HCT116 (cell line): ENCODE measurements around the gene C10orf62. TPM values are rescaled to one million over a fixed set of nuclear protein-coding genes. Genes with fewer than 3 reads are reported as not detected.

Experiments used
- ATAC-seq: fragments of 200-7000 bp; cut with Tn5 transposase; 2 replicates; pipeline ENCODE4 v1.9.1; 2020; ENCODE audit warnings: mild to moderate bottlenecking, moderate library complexity
- BruUV-seq: library from RNA; stranded (reverse); fragments of 400-500 nt; replicated peaks from 2 replicates; lab custom pipeline; 2021; lab: Mats Ljungman, UMichigan
- CTCF ChIA-PET: fragments of 300-600 bp; sonication (Branson Sonifier 250); formaldehyde crosslinking; loops from one replicate; lab custom pipeline; 2021; ENCODE audit warnings: antibody characterized with exemption; lab: Charles Lee
- POLR2A ChIA-PET: fragments of 300-600, 350-600 bp; sonication (Branson Sonifier 250); formaldehyde crosslinking; loops from one replicate; lab custom pipeline; 2021; ENCODE audit warnings: antibody characterized with exemption; lab: Charles Lee
- RAD21 ChIA-PET, 2 experiments: fragments of 300-600 bp; sonication (Branson Sonifier 250); formaldehyde crosslinking; loops; one replicate each; lab custom pipeline; 2023; ENCODE audit warnings: low total read pairs in 2 of 2; ENCODE audit not compliant: uncharacterized antibody in 2 of 2, unreplicated experiment in 2 of 2, low non-redundant PET in 1 of 2; lab: Charles Lee
- DNase-seq: peaks from one replicate; pipeline ENCODE4 v3.0.0-alpha.2; 2010; ENCODE audit warnings: low read depth, low spot score
- H2AFZ ChIP-seq: fragments of 200-600 bp; shearing (Covaris generic), sonication (generic); 2 replicates; pipeline ENCODE4 v1.6.1; 2017; ENCODE audit warnings: low read depth, mixed run types, mixed read lengths, antibody characterized with exemption, low read length; ENCODE audit not compliant: poor library complexity, severe bottlenecking
- H3K27ac ChIP-seq: 2 replicates; pipeline ENCODE4 v1.5.1; 2012; ENCODE audit warnings: low read depth, low read length
- H3K27me3 ChIP-seq: fragments of 200-600 bp; sonication (generic); 2 replicates; pipeline ENCODE4 v1.6.1; 2016; ENCODE audit warnings: mixed run types, low read length, mixed read lengths; ENCODE audit not compliant: insufficient read depth
- H3K36me3 ChIP-seq, 2 experiments: fragments of 200-500 bp in 1 of 2; fragments of 200-600 bp in 1 of 2; sonication (Bioruptor generic) in 1 of 2; sonication (generic) in 1 of 2; 2 replicates each; pipeline versions ENCODE4 v1.5.1 to v1.6.1; 2014 to 2016; ENCODE audit warnings: low read length in 2 of 2, inconsistent platforms in 1 of 2, mixed read lengths in 1 of 2, mixed run types in 1 of 2; ENCODE audit not compliant: insufficient read depth in 2 of 2, control insufficient read depth in 1 of 2
- H3K4me1 ChIP-seq, 2 experiments: fragments of 200-600 bp in 1 of 2; sonication (generic) in 1 of 2; 2 replicates each; pipeline versions ENCODE4 v1.5.1 to v1.6.1; 2012 to 2017; ENCODE audit warnings: low read length in 2 of 2, inconsistent platforms in 1 of 2, mild to moderate bottlenecking in 1 of 2, mixed read lengths in 1 of 2, mixed run types in 1 of 2, moderate library complexity in 1 of 2; ENCODE audit not compliant: insufficient read depth in 2 of 2, control insufficient read depth in 1 of 2
- H3K4me2 ChIP-seq: fragments of 200-600 bp; sonication (generic); 2 replicates; pipeline ENCODE4 v1.6.1; 2017; ENCODE audit warnings: mixed run types, low read length, mixed read lengths
- H3K4me3 ChIP-seq, 2 experiments: fragments of 200-600 bp in 1 of 2; sonication (generic) in 1 of 2; replicated peaks in 1 of 2; 2 replicates each; pipeline ENCODE4 v1.5.1; 2011 to 2016; ENCODE audit warnings: low read length in 2 of 2, control low read depth in 1 of 2, low read depth in 1 of 2, mild to moderate bottlenecking in 1 of 2, mixed read lengths in 1 of 2, mixed run types in 1 of 2
- H3K79me2 ChIP-seq: fragments of 200-600 bp; sonication (generic); 2 replicates; pipeline ENCODE4 v1.6.1; 2017; ENCODE audit warnings: mild to moderate bottlenecking, mixed run types, low read length, moderate library complexity, mixed read lengths; ENCODE audit not compliant: insufficient read depth
- H3K9ac ChIP-seq: fragments of 200-600 bp; sonication (generic); 2 replicates; pipeline ENCODE4 v1.6.1; 2016; ENCODE audit warnings: low read length, mixed read lengths
- H3K9me2 ChIP-seq: fragments of 200-600 bp; sonication (generic), shearing (Covaris generic); 2 replicates; pipeline ENCODE4 v1.6.1; 2017; ENCODE audit warnings: mixed run types, mild to moderate bottlenecking, moderate library complexity; ENCODE audit not compliant: insufficient read depth
- H3K9me3 ChIP-seq, 2 experiments: fragments of 200-500 bp in 1 of 2; fragments of 200-600 bp in 1 of 2; sonication (Bioruptor generic) in 1 of 2; sonication (generic) in 1 of 2; 2 replicates each; pipeline ENCODE4 v1.6.1; 2014 to 2017; ENCODE audit warnings: low read length in 2 of 2, mixed read lengths in 2 of 2, inconsistent platforms in 1 of 2, low read depth in 1 of 2, mild to moderate bottlenecking in 1 of 2, mixed run types in 1 of 2, moderate library complexity in 1 of 2; ENCODE audit not compliant: control insufficient read depth in 1 of 2, insufficient read depth in 1 of 2
- H4K20me1 ChIP-seq: fragments of 200-600 bp; sonication (generic), shearing (Covaris generic); 2 replicates; pipeline ENCODE4 v1.6.1; 2017; ENCODE audit warnings: mixed run types, mild to moderate bottlenecking, moderate library complexity; ENCODE audit not compliant: insufficient read depth
- ATF3 ChIP-seq: IDR thresholded peaks from 2 replicates; pipeline ENCODE4 v1.6.1; 2012
- CBX3 ChIP-seq: IDR thresholded peaks from 2 replicates; pipeline ENCODE4 v1.6.1; 2012; ENCODE audit warnings: low read depth
- CEBPB ChIP-seq: IDR thresholded peaks from 2 replicates; pipeline ENCODE4 v1.6.1; 2012; ENCODE audit warnings: low read depth
- CTCF ChIP-seq, 3 experiments: fragments of 200-600 bp in 1 of 3; sonication (generic) in 1 of 3; IDR thresholded peaks in 2 of 3; conservative IDR thresholded peaks in 1 of 3; 2 replicates each; pipeline ENCODE4 v1.5.1; 2012 to 2017; ENCODE audit warnings: low read depth in 2 of 3, low read length in 2 of 3, antibody characterized with exemption in 1 of 3, borderline replicate concordance in 1 of 3, control low read depth in 1 of 3, mild to moderate bottlenecking in 1 of 3, mixed read lengths in 1 of 3, mixed run types in 1 of 3, moderate library complexity in 1 of 3; ENCODE audit not compliant: insufficient read depth in 1 of 3
- EGR1 ChIP-seq: IDR thresholded peaks from 2 replicates; pipeline ENCODE4 v1.6.1; 2012; ENCODE audit warnings: low read depth
- ELF1 ChIP-seq: IDR thresholded peaks from 2 replicates; pipeline ENCODE4 v1.6.1; 2012; ENCODE audit warnings: low read depth, borderline replicate concordance
- EZH2 ChIP-seq: fragments of 200-600 bp; sonication (generic); IDR thresholded peaks from 2 replicates; pipeline ENCODE4 v1.6.1; 2017; ENCODE audit warnings: antibody characterized with exemption, mixed run types
- EZH2phosphoT487 ChIP-seq: fragments of 200-600 bp; IDR thresholded peaks from 2 replicates; pipeline ENCODE4 v1.6.1; 2018; ENCODE audit warnings: antibody characterized with exemption, borderline replicate concordance
- JUND ChIP-seq: IDR thresholded peaks from 2 replicates; pipeline ENCODE4 v1.6.1; 2012
- MAX ChIP-seq: IDR thresholded peaks from 2 replicates; pipeline ENCODE4 v1.6.1; 2012
- POLR2A ChIP-seq: IDR thresholded peaks from 2 replicates; pipeline ENCODE4 v1.7.0; 2011; ENCODE audit warnings: borderline replicate concordance; ENCODE audit not compliant: insufficient read depth, insufficient read length; ENCODE audit errors: extremely low read depth
- POLR2AphosphoS5 ChIP-seq: IDR thresholded peaks from 2 replicates; pipeline ENCODE4 v1.6.1; 2011; ENCODE audit warnings: mild to moderate bottlenecking, low read depth, low read length, moderate library complexity
- REST ChIP-seq: IDR thresholded peaks from 2 replicates; pipeline ENCODE4 v1.6.1; 2012; ENCODE audit warnings: low read depth
- SIN3A ChIP-seq: IDR thresholded peaks from 2 replicates; pipeline ENCODE4 v1.6.1; 2012; ENCODE audit warnings: low read depth
- SP1 ChIP-seq: IDR thresholded peaks from 2 replicates; pipeline ENCODE4 v1.6.1; 2012; ENCODE audit warnings: low read depth
- SRF ChIP-seq: IDR thresholded peaks from 2 replicates; pipeline ENCODE4 v1.6.1; 2012; ENCODE audit warnings: low read depth
- TCF7L2 ChIP-seq: IDR thresholded peaks from 2 replicates; pipeline ENCODE4 v1.7.0; 2011; ENCODE audit warnings: borderline replicate concordance, inconsistent platforms; ENCODE audit not compliant: insufficient read depth, insufficient read length; ENCODE audit errors: extremely low read depth
- YY1 ChIP-seq: IDR thresholded peaks from 2 replicates; pipeline ENCODE4 v1.6.1; 2011; ENCODE audit warnings: low read length, low read depth, moderate library complexity, mild to moderate bottlenecking; ENCODE audit not compliant: insufficient replicate concordance; ENCODE audit errors: extremely low read depth
- ZFX ChIP-seq: fragments of 450-650 bp; IDR thresholded peaks from 2 replicates; pipeline ENCODE4 v1.6.1; 2017
- ZNF274 ChIP-seq: fragments of 200-500 bp; sonication (Bioruptor generic); IDR thresholded peaks from 2 replicates; pipeline ENCODE4 v1.6.1; 2014; ENCODE audit warnings: mild to moderate bottlenecking, low read depth, low read length, inconsistent platforms
- intact Hi-C: fragments of 100-400 bp; cut with micrococcal nuclease; formaldehyde crosslinking; loops from 2 replicates; pipeline ENCODE4 v1.10.0; 2022
- total RNA-seq: library from RNA; stranded (reverse); gene quantifications from one replicate; pipeline ENCODE4 v1.2.1, GENCODE V29; 2021; ENCODE audit not compliant: unreplicated experiment

Gene C10orf62
- total RNA-seq, 1 experiment from 2014 or later: 0.32 TPM

- Histone ChIP-seq H3K79me2 (no peaks in the 10 kb centered on the region), H3K27me3 (no peaks in the 10 kb centered on the region), H3K9ac (no peak overlapping the region), H3K4me1 (peaks cover 13 to 21% of the 10 kb centered on the region in 2 experiments), H3K27ac (no peak overlapping the region), H3K4me2 (no peak overlapping the region), H3K9me2 (no peaks in the 10 kb centered on the region), H3K9me3 (no peaks in the 10 kb centered on the region), H4K20me1 (no peaks in the 10 kb centered on the region), H3K36me3 (no peaks in the 10 kb centered on the region), H3K4me3 (no peak overlapping the region), H2AFZ (no peak overlapping the region)
- ChIA-PET CTCF (interaction anchor here (2.5 kb wide), 1 partner anchor 10 kb away, joined by 11 read pairs; the partner anchor contains the start of gene ANKRD2), POLR2A (no interaction called here), RAD21 (no interaction called here)
- no peak for TF ChIP-seq ELF1
- no peak for TF ChIP-seq ZFX
- TF ChIP-seq SIN3A: no peak
- TF ChIP-seq MAX: no peak
- no peak for TF ChIP-seq CTCF (IDR thresholded peaks at IDR 0.05 in 2 of 3, conservative IDR thresholded peaks at IDR 0.05 in 1 of 3; ENCODE audit: borderline replicate concordance in 1 of 3, insufficient read depth in 1 of 3, low read depth in 2 of 3, low read length in 2 of 3)
- TF ChIP-seq YY1: no peak
- no peak for TF ChIP-seq ATF3
- no peak for TF ChIP-seq REST
- TF ChIP-seq CBX3: no peak
- no peak for TF ChIP-seq EZH2
- TF ChIP-seq SP1: no peak
- no peak for TF ChIP-seq TCF7L2
- TF ChIP-seq POLR2AphosphoS5: no peak
- no peak for TF ChIP-seq EGR1
- no peak for TF ChIP-seq ZNF274
- TF ChIP-seq EZH2phosphoT487: no peak
- TF ChIP-seq SRF: no peak
- no peak for TF ChIP-seq CEBPB
- TF ChIP-seq JUND: no peak
- TF ChIP-seq POLR2A: no peak
- intact Hi-C loops: no loop called here
- no TSS peak for BruUV-seq
- ATAC-seq: no peak
- DNase-seq: no peak
These were observed 7.4 kb upstream of the C10orf62 start for GRCh38 chr10:97582169-97582568.
